Activated T-cell treated with anti-CD3 and anti-CD28 coated beads for 4 hours (primary cell): ENCODE results near the gene MAP2K6.
A peak's percentile ranks its signal among the peaks of the same experiment; 100 is the strongest.

ENCODE experiments used
- DNase-seq: peaks from one replicate; pipeline ENCODE4 v3.0.0-alpha.2; 2020

Gene MAP2K6

GRCh38 chr17:69414408-69415274 is at the start of gene MAP2K6:
TSS of gene MAP2K6 (plus strand) at chr17:69414697. CDS start at chr17:69414985, 288 bp downstream.
- peak; percentile 65 for DNase-seq

- DNase-seq, result no peak
Measured at GRCh38 chr17:69367298-69367697, 47.2 kb upstream of the MAP2K6 start.

GRCh38 chr17:69373069-69373468 is 41.4 kb upstream of the MAP2K6 start:
- no peak for DNase-seq

- DNase-seq, result no peak
Measured at GRCh38 chr17:69375229-69375628, 39.3 kb upstream of the MAP2K6 start.

GRCh38 chr17:69388822-69389442 is 25.6 kb upstream of the MAP2K6 start:
- DNase-seq, result no peak

- DNase-seq, result no peak
Measured at GRCh38 chr17:69390795-69391501, 23.5 kb upstream of the MAP2K6 start.

GRCh38 chr17:69401251-69401650 is 13.2 kb upstream of the MAP2K6 start:
- DNase-seq, result no peak

GRCh38 chr17:69402052-69402451 is 12.4 kb upstream of the MAP2K6 start:
- no peak for DNase-seq

- no peak for DNase-seq
Measured at GRCh38 chr17:69404399-69404798, 10.1 kb upstream of the MAP2K6 start.

GRCh38 chr17:69405096-69405495 is 9.4 kb upstream of the MAP2K6 start:
- DNase-seq, result no peak

- no peak for DNase-seq
Measured at GRCh38 chr17:69406941-69407340, 7.6 kb upstream of the MAP2K6 start.

- DNase-seq, result no peak
Measured at GRCh38 chr17:69407759-69408158, 6.7 kb upstream of the MAP2K6 start.

GRCh38 chr17:69410671-69411070 is 3.8 kb upstream of the MAP2K6 start:
- no peak for DNase-seq

- no peak for DNase-seq
Measured at GRCh38 chr17:69411766-69412165, 2.7 kb upstream of the MAP2K6 start.

- no peak for DNase-seq
Measured at GRCh38 chr17:69412251-69412671, 2.2 kb upstream of the MAP2K6 start.

- no peak for DNase-seq
Measured at GRCh38 chr17:69415431-69415830, 934 bp downstream of the MAP2K6 start.

GRCh38 chr17:69417545-69418483 is 3.3 kb downstream of the MAP2K6 start:
- DNase-seq, result no peak

- no peak for DNase-seq
Measured at GRCh38 chr17:69418535-69418934, 4.0 kb downstream of the MAP2K6 start.

GRCh38 chr17:69423450-69423849 is 9.0 kb downstream of the MAP2K6 start:
- DNase-seq, result no peak

GRCh38 chr17:69424287-69425041 is 10.0 kb downstream of the MAP2K6 start:
- no peak for DNase-seq

- no peak for DNase-seq
Measured at GRCh38 chr17:69425978-69426377, 11.5 kb downstream of the MAP2K6 start.
